B cell (primary cell): ENCODE measurements around the gene PHF8.

Experiments
- CTCF ChIP-seq: fragments of 200-600 bp; IDR thresholded peaks from one replicate; pipeline ENCODE4 v1.8.0; 2022; ENCODE audit warnings: antibody characterized with exemption, mild to moderate bottlenecking
- EZH2 ChIP-seq: IDR thresholded peaks from 2 replicates; pipeline ENCODE4 v1.6.1; 2012; ENCODE audit warnings: borderline replicate concordance, low read depth, mild to moderate bottlenecking, moderate library complexity, low read length; ENCODE audit not compliant: insufficient read depth, poor library complexity, severe bottlenecking

- no peak for TF ChIP-seq CTCF
- TF ChIP-seq EZH2, result no peak
Measured at GRCh38 chrX:54063361-54063760, 19.1 kb upstream of the PHF8 start.
